Skeletal muscle satellite cell (primary cell): Measurements from ENCODE around the gene SPEF1.
A peak's percentile ranks its signal among the peaks of the same experiment; 100 is the strongest.

ENCODE experiments used
- H3K27me3 ChIP-seq: 2 replicates; pipeline ENCODE4 v1.7.0; 2013; ENCODE audit warnings: low read length; ENCODE audit not compliant: control insufficient read depth, insufficient read depth
- H3K36me3 ChIP-seq: 2 replicates; pipeline ENCODE4 v1.7.0; 2013; ENCODE audit warnings: mild to moderate bottlenecking, control low read depth, low read length; ENCODE audit not compliant: insufficient read depth
- H3K4me1 ChIP-seq: 2 replicates; pipeline ENCODE4 v1.7.0; 2013; ENCODE audit warnings: low read length; ENCODE audit not compliant: control insufficient read depth, insufficient read depth
- H3K4me2 ChIP-seq: 2 replicates; pipeline ENCODE4 v1.7.0; 2013; ENCODE audit warnings: mild to moderate bottlenecking, low read length
- H3K4me3 ChIP-seq: 2 replicates; pipeline ENCODE4 v1.7.0; 2013; ENCODE audit warnings: low read length
- H3K9ac ChIP-seq: 2 replicates; pipeline ENCODE4 v1.7.0; 2013; ENCODE audit warnings: mild to moderate bottlenecking, low read depth, low read length, moderate library complexity
- H3K9me3 ChIP-seq: replicated peaks from 2 replicates; pipeline ENCODE4 v1.7.0; 2013; ENCODE audit warnings: mild to moderate bottlenecking, control low read depth, low read length

Gene SPEF1

DNA sequence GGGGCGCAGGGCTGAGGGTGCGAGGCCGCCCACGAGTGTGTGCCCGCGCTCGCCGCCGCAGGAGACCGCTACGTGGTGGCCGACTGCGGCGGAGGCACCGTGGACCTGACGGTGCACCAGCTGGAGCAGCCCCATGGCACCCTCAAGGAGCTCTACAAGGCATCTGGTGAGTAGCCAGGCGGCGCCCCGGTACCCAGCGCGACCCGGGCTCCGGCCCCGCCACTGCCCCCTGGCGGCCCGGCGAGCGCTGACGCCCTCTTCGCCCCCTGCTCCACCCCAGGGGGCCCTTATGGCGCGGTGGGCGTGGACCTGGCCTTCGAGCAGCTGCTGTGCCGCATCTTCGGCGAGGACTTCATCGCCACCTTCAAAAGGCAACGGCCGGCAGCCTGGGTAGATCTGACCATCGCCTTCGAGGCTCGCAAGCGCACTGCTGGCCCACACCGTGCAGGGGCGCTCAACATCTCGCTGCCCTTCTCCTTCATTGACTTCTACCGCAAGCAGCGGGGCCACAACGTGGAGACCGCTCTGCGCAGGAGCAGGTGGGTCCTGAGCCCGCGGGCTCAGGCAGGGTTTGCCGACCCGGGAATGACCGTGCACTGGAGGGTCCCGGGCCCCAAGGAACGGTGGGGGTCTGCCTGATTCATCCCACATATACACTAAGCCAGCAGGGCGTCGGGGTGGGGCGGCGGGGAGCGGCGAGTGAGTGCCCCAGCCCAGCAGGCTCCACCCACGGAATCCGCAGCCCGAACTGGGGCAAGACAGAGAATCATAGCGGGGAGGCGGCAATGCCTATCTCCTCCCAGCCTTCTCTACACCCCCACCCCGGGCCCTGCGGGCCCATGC is 31.3 kb downstream of the SPEF1 start:
- Histone ChIP-seq H3K9me3 (no peaks in the 10 kb centered on the region), H3K4me3 (no peak overlapping the region), H3K27me3 (peaks cover 26% of the 10 kb centered on the region), H3K4me1 (no peaks in the 10 kb centered on the region), H3K4me2 (peak overlapping the region; percentile 35), H3K36me3 (no peaks in the 10 kb centered on the region), H3K9ac (no peak overlapping the region)

DNA sequence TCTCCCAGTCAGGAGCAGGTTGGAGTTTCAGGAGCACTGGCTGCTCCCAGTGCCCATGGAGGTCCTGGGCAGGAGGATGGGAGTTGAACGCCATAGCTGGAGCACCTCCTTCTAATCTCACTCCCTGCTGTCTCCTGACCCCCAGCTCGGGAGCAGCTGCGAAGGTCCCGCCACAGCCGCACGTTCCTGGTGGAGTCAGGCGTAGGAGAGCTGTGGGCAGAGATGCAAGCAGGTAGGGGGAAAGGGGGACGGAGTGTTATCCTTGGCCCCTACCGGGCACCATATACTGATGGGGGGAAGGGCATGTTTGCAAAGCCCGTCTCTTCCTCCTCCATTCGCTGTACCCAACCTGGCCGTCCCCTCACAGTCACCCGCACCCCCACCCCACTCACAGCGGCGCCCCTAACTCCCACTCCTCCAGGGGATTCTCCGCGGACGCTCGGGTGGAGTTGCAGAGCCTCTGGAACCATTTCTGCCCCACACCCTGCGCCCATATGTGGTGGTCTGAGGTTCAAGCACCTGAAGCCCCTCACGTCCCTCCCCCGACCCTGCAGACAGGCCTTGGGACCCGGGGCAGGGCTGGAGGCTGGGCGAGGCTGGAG is 32.1 kb downstream of the SPEF1 start:
- no peaks in the 10 kb centered on the region for H3K4me1 ChIP-seq
- H3K9me3 ChIP-seq = no peaks in the 10 kb centered on the region
- H3K4me2 ChIP-seq = no peak overlapping the region
- peaks cover 33% of the 10 kb centered on the region for H3K27me3 ChIP-seq
- no peaks in the 10 kb centered on the region for H3K36me3 ChIP-seq
- H3K9ac ChIP-seq = no peak overlapping the region
- H3K4me3 ChIP-seq = no peak overlapping the region

DNA sequence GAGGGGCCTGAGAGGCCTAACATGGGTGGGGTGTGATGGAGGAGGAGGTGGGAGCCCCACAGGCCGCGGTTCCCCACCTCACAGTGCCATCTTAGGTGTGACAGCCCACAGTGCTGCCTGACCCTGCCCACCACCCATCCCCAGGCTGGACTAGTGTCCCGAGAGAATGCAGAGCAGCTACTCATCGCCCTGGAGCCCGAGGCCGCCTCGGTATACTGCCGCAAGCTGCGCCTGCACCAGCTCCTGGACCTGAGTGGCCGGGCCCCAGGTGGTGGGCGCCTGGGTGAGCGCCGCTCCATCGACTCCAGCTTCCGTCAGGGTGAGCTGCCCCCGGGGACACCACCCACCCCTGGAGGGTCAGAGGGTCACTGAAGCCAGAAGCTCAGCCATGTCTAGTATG is 33.2 kb downstream of the SPEF1 start:
- no peak overlapping the region for H3K4me2 ChIP-seq
- H3K9me3 ChIP-seq = no peaks in the 10 kb centered on the region
- no peaks in the 10 kb centered on the region for H3K4me1 ChIP-seq
- H3K27me3 ChIP-seq = peaks cover 37% of the 10 kb centered on the region
- H3K9ac ChIP-seq = no peak overlapping the region
- no peak overlapping the region for H3K4me3 ChIP-seq
- no peaks in the 10 kb centered on the region for H3K36me3 ChIP-seq

DNA sequence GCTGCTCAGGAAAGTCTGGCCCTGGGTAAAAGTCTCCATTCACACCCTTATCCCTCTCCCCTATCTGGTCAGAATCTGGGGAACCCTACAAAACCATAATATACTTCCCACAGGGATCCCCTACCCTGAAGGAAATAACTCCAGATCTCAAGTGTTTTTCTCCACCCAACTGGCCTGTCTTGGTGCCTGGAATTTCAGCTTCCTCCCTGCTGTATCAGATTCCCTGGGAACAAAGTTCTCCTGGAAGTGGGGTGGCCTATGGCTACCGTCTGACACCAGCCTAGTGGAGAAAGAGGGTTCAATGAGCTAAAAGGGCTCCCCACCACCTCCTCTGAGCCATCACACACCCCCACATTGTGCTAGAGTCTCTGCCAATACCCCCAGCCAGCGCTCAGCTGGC is 33.8 kb downstream of the SPEF1 start:
- Histone ChIP-seq H3K9ac (no peak overlapping the region), H3K4me2 (no peak overlapping the region), H3K4me3 (no peak overlapping the region), H3K9me3 (no peaks in the 10 kb centered on the region), H3K36me3 (no peaks in the 10 kb centered on the region), H3K4me1 (no peaks in the 10 kb centered on the region), H3K27me3 (peaks cover 37% of the 10 kb centered on the region)

DNA sequence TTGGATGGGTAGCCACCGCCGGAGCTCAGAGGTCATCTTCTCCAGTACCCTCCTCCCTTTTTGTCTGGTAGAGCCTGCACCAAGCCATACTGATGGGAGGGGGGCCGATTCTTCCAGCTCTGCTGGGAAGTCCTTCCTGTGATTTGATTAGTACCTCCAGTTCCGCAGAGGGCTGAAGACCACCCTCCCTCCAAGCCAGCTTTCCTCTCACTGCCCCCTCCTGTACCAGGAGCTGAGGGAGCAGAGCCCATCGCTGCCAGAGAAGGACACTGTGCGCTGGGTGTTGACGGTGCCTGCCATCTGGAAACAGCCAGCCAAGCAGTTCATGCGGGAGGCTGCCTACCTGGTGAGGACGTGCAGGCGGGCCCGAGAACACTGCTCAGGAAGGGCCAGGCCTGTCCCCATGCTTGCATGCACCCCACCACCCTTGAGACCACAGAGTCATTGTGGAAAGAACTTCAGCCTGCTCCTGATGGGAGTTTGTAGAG is 35.5 kb downstream of the SPEF1 start:
- H3K27me3 ChIP-seq = peaks cover 37% of the 10 kb centered on the region
- no peak overlapping the region for H3K4me3 ChIP-seq
- H3K9ac ChIP-seq = no peak overlapping the region
- no peaks in the 10 kb centered on the region for H3K9me3 ChIP-seq
- H3K4me1 ChIP-seq = no peaks in the 10 kb centered on the region
- H3K4me2 ChIP-seq = no peak overlapping the region
- no peaks in the 10 kb centered on the region for H3K36me3 ChIP-seq

DNA sequence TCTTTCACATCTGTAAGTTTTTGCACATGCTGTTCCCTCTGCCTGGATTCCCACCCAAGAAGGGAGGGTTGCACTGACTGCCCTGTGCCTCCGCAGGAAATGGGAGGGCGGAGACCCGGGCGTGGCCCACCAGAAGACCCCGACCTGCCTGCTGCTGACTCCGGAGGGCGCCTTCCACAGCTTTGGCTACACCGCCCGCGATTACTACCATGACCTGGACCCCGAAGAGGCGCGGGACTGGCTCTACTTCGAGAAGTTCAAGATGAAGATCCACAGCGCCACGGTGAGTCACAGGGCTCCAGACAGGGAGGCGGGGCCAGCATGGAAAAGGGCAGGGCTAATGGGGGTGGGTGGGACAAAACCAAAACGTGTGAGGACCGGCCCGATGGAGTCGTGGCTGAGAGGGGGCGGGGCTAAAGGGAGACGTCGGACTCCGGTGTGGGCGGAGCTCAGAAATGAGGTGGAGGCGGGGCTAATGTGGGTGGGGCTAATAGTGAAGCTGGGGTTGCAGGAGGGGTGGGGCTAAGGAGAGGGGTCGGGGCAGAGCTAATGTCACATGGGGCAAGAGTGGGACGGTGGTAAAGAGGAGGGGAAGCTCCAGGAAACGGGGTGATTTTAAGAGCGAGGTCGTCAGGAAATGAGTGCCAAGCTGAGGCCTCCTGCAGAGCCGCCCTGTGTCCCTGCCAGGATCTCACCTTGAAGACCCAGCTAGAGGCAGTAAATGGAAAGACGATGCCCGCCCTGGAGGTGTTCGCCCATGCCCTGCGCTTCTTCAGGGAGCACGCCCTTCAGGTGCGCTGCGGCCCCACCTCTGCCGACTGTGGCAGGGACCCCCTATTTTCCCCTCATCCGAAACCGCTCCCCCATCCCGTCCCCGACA is 36.2 kb downstream of the SPEF1 start:
- H3K9me3 ChIP-seq = no peaks in the 10 kb centered on the region
- H3K36me3 ChIP-seq = no peaks in the 10 kb centered on the region
- no peak overlapping the region for H3K4me3 ChIP-seq
- H3K4me1 ChIP-seq = no peaks in the 10 kb centered on the region
- H3K9ac ChIP-seq = no peak overlapping the region
- H3K4me2 ChIP-seq = no peak overlapping the region
- H3K27me3 ChIP-seq = peaks cover 42% of the 10 kb centered on the region

DNA sequence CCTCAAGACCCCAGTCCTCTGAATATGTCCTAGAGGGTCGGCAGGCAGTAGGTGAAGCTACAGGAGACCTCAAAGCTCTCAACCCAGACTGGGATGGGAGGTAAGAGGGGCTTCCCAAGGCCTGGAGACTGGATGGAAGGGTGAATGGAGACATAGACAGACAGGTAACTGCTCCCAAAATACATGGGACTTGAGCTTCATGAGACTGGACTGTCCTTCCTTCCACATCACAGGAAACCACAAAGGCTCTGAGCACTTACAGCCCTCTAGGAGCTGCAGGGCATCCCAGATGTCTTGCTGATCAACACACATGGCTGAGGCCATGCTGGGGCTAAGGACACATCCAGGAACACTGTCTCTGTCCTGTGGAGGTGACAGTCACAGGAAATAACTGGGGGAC is 37.2 kb downstream of the SPEF1 start:
- Histone ChIP-seq H3K36me3 (no peaks in the 10 kb centered on the region), H3K27me3 (peaks cover 51% of the 10 kb centered on the region), H3K9ac (no peak overlapping the region), H3K9me3 (no peaks in the 10 kb centered on the region), H3K4me2 (no peak overlapping the region), H3K4me1 (no peaks in the 10 kb centered on the region), H3K4me3 (no peak overlapping the region)

DNA sequence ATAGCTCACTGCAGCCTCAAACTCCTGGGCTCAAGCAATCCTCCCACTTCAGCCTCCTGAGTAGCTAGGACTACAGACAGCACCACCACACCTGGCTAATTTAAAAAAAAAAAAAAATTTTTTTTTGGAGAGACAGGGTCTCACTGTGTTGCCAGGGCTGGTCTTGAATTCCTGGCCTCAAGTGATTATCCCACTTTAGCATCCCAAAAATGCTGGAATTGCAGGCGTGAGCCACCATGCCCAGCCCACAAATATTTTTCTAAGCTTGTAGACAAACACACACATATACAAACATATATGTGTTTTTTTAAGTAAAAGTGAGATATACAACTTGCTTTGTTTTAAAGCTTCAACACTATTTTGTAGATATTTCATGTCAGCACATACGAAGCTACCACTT is 38.0 kb downstream of the SPEF1 start:
- H3K9me3 ChIP-seq = no peaks in the 10 kb centered on the region
- H3K4me2 ChIP-seq = no peak overlapping the region
- H3K27me3 ChIP-seq = peaks cover 45% of the 10 kb centered on the region
- no peak overlapping the region for H3K9ac ChIP-seq
- H3K36me3 ChIP-seq = no peaks in the 10 kb centered on the region
- no peak overlapping the region for H3K4me3 ChIP-seq
- no peaks in the 10 kb centered on the region for H3K4me1 ChIP-seq

DNA sequence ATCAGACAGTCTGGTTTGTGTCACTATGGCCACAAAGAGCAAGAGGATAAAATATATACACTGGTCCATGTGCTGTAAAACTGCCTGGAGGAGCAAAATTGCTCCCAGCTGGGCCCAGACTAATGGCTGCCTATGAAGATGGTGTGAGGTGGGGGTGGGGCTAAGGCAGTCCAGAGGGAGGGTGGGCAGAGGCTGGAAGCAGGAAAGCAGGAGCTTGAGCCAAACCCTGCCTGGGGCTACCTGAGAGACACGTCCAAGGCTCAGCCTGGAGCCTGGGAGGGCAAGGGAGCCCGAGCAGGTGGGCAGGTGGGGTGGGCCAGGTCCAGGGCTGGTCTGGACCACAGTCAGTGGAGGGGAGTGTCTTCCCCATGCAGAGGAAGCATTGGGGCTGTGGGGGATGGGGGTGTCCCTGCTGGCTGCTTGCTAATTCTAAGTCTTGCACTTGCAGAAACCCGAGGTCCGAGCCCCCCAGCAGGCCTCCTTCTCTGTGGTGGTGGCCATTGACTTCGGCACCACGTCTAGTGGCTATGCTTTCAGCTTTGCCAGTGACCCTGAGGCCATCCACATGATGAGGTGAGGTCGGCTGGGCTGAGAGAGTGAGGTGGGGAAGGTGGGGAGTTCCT is 39.3 kb downstream of the SPEF1 start:
- H3K4me2 ChIP-seq = no peak overlapping the region
- no peaks in the 10 kb centered on the region for H3K9me3 ChIP-seq
- no peak overlapping the region for H3K9ac ChIP-seq
- no peaks in the 10 kb centered on the region for H3K36me3 ChIP-seq
- H3K4me1 ChIP-seq = no peaks in the 10 kb centered on the region
- peaks cover 35% of the 10 kb centered on the region for H3K27me3 ChIP-seq
- H3K4me3 ChIP-seq = no peak overlapping the region

DNA sequence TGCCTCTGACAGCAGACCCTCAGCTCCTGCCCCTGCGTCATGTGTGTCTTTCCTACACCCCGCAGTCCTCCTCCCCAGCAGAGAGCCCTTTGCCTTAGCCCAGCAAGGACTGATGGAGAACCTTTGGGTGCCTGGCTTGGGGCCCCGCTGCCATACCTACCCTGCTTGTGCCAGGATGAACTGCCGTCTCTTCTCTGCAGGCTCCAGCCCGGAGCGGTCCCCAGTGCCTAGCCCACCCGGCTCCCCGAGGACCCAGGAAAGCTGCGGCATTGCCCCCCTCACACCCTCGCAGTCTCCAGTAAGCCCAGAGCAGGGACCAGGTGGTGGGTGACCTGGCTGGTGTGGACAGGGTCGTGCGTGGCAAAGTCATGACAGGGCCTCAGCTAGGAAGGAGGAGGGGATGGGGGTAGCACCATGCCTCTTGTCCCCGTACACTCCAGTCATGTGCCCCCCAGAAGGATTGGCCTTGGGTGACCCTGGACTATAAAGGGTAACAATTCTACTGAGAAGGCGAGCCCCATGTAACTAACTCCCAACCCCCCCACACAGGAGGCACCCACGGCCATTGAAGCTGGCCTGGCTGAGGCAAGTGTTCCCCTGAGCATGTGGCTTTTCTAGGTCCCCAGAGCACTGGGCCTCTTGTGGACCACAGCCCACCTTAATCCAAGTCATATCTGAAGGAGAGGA is 40.5 kb downstream of the SPEF1 start:
- Histone ChIP-seq H3K4me1 (no peaks in the 10 kb centered on the region), H3K4me3 (no peak overlapping the region), H3K36me3 (no peaks in the 10 kb centered on the region), H3K9ac (no peak overlapping the region), H3K27me3 (peaks cover 34% of the 10 kb centered on the region), H3K9me3 (no peaks in the 10 kb centered on the region), H3K4me2 (no peak overlapping the region)
